ENCODE data around the gene CPNE5.

The CPNE5 gene

GRCh38 chr6:36833182-36833789, 6.0 kb downstream of the CPNE5 start:
- no peak for DNase-seq

DNA sequence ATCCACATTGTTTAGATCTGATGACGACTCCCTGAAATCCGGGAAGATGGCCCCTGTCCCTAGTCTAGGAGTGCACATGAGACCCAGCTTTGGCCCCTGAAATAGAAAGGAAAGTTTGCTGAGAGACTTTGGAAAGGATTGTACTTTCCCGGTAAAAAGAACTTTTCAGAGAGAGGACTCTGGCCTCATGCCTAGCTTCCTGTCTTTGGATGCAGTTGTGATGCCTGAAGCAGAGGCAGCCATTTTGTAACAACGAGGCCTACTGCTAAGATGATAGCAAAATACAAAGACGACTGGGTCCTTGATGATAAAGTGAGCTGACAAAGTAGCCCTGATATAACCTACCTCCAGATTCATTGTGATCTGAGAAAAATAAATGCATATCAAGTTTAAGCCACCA, 6.9 kb downstream of the CPNE5 start:
- no peak for DNase-seq

GRCh38 chr6:36830577-36830976, 8.7 kb downstream of the CPNE5 start:
- no peak for DNase-seq

- no peak for DNase-seq
Observed at GRCh38 chr6:36829919-36830544, 9.2 kb downstream of the CPNE5 start.

- no peak for DNase-seq
Observed at GRCh38 chr6:36827261-36828079, 11.8 kb downstream of the CPNE5 start.

DNA sequence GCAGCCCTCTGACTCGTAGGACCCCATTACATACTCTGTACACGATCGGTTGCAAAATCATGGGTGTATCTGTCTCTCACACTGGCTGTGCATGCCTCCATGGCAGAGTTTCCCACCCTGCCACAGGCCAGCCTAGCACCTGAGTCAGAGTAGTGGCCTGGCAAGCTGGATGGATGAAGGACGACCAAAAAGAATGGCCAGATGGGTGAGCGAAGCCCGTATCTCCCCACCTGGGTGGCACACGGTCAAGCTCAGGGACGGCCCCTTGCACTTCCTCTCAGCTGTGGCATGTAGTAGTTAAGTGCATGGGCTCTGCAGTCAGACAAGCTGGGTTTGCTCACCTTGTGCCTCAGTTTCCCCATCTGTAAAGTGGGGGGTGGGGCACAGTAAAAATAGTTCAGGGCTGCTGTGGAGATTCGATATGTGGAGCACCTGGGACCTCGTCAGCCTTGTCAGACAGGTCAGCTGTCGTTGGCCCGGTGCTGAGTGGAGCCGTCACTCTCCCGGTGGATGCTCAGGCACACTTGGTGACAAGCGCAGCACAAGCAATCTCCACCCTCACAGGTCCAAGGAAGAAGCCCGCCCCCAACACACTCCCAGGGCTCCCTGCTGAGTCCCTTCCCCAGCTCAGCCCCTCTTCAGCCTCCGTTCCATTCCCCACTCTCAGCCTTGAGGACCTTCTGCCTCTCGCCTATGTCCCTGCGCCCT, 12.6 kb downstream of the CPNE5 start:
- DNase-seq: no peak

DNA sequence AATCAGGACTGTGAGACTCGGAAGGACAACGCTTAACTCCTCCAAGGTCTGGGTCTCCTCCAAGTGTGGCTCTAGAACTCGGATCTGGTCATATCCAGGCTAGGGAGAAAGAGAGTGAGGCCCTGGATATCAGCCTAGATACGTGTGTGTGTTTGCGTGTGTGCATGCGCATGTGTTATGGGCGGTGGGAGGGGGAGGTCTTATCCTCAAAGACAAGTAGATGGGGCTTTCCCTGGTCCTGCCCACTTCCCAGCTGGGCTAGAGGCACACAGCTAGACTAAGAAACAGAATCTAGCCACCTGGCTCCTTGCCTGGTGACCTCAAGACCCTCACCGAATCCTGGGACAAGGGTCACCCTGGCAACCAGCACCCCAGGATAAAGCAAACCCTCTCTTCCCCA, 13.2 kb downstream of the CPNE5 start:
- no peak for DNase-seq

DNA sequence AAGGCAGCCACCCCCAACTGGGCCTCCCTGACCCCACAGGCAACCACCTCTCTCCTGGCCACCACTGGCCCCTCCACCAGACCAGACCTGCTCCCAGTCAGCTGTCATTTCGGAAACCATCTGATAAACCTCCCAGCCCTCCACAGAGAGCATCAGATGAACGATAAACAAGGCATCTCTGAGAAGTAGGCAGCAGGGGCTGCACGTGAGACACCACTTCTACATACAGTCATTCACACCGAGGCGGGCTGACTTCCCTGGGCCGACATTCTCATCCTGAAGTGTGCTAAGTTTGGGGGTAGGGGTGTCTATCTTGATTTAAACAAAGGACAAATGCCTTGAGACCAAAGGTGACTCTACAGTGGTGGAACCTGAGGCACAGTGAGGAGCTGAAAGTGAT, 13.8 kb downstream of the CPNE5 start:
- no peak for DNase-seq

DNA sequence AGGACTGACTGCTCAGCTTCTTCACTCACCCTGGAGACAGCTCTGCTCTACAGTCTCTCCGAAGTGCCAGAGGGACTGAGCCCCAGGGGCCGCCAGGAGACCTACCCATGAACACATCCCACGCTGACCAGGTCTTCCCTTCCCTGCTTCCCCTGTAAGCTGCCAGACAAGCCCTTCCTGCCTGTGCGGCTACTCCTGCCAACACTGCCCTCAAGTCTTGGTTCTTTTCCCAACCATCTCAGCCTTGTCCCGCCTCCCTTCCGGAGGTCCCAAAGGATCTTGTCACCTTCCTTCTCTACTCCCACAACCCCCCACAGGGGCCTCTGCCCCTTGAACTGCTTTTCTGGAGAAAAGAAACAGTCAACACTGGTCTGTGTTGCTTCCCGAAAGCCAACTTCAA, 15.0 kb downstream of the CPNE5 start:
- no peak for DNase-seq

DNA sequence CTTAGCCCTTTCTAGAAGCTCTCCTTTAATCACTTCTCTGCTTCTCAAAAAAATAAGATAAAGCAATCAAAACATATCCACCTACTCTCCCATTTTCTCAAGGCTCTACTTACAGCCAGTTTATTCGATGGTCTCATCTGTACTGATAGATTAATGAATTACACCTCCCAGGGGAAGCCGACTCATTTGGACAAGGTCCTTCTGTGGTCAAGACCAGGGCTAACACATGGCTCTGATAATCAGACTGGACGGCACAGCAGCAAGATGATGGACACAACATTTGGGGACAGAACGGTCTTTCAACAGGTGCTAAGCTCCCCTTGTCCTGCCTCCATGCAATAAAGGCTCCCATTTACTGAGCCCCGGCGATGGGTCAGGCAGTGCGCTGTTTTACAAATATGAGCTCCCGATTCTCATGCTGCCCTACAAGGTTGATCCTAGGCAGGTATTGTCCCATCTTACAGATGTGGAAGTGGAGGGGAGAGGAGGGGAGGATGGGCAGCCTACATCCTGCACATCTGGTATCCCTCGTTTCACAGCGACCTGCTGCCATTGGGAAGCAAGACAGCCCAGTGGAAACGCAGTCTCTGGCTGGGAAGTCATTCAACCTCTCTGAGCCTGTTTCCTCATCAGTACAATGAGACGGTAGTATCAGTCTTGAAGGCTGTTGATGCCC, 15.7 kb downstream of the CPNE5 start:
- DNase-seq: no peak

- no peak for DNase-seq
Observed at GRCh38 chr6:36822506-36823269, 16.6 kb downstream of the CPNE5 start.

DNA sequence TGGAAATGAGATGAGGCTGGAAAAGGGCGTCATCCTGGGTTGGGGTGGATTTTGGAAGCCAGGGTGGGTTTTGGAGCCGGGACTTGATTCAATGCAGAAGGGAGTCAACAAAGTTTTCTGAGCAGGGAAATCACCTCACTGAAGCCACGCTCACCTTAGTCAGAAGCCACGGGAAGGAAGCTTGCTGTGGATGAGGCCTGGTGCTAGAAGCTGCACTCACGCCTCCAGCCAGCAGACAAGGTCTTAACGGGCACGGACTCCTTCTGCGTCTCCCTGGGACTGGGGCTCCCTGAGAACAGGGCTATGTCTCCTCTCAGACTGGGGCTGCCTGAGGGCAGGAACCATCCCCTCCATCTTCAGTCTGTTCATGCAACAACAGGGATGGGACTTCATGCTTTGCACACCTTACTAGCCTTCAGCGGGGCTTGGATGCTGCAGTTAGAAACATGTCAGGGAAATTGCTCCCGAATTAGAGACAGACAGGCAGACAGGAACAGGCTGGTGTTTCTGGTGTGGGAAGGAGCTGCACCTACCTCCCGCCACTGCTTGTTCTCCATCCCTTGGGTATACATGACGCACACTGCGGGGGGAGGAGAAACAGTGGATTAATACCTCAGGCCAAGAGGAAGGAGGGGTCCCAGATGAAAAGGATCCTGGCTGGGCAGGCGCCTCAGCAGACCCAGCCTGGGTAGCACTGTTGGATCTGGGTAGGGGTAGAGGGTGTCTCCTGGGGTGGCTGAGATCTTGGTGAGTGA, 17.5 kb downstream of the CPNE5 start:
- DNase-seq: no peak

GRCh38 chr6:36820700-36821580, 18.3 kb downstream of the CPNE5 start:
- DNase-seq: no peak

GRCh38 chr6:36818756-36819155, 20.5 kb downstream of the CPNE5 start:
- DNase-seq: no peak

DNA sequence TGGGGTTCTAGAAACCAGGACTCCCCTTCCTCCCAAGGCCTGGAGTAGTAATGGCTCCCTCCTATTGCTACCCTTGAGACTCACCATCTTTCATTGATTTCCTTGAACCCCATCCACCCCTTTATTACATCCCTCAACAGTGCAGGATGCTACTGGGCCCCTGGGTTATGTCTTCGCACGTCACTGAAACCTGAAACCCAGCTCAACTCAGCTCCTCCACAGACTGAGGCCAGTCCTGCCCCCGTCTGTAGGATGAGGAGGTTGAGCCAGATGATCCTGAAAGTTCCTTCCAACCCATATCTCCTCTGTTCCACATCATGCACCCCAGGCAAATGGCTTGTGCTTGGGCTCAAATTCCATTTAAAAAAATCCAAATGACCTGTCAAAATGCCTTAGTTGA, 21.4 kb downstream of the CPNE5 start:
- no peak for DNase-seq

DNA sequence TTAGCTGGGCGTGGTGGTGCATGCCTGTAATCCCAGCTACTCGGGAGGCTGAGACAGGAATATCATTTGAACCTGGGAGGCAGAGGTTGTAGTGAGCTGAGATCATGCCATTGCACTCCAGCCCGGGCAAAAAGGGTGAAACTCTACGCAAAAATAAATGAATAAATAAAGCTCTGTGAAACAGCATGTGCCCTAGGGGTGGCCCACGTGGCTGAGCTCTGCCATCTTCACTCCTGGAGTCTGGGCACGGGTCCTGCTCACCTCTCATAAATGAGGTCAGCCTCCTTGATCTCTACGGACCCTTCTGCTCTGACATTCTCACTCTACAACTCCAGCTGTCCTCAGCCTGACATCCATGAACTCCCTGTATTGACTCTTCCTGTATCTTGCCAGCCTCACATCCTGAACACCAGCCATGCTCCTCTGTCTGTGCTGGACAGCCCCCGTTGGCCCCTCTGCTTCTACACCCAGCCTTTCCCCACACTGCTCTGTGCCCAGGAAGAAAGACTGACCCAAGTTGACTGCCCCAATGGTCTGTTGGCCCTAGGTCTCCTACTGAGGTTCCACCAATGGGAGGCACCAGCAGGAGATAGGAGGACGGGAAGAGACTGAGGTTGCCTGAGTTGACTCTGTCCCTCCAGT, 21.9 kb downstream of the CPNE5 start:
- DNase-seq: no peak

GRCh38 chr6:36815962-36816735, 23.1 kb downstream of the CPNE5 start:
- DNase-seq: no peak

GRCh38 chr6:36814249-36814648, 25.0 kb downstream of the CPNE5 start:
- no peak for DNase-seq

- no peak for DNase-seq
Observed at GRCh38 chr6:36813526-36813925, 25.7 kb downstream of the CPNE5 start.

All from NCI-H774 (cell line).